Neural cell (in vitro differentiated cells): ENCODE results near the gene VPS26C. TPM values are rescaled to one million over a fixed set of nuclear protein-coding genes. Genes with fewer than 3 reads are reported as not detected.

Experiments used
- H2AFZ ChIP-seq: fragments of 200-600, 300-800 bp; sonication (generic), shearing (Covaris generic); 2 replicates; pipeline ENCODE4 v1.6.0; 2014; ENCODE audit warnings: low read depth, mild to moderate bottlenecking, antibody characterized with exemption, low read length, moderate library complexity
- H3F3A ChIP-seq: fragments of 200-600 bp; shearing (Covaris generic); 2 replicates; pipeline ENCODE4 v1.6.1; 2016; ENCODE audit warnings: mild to moderate bottlenecking, moderate library complexity, mixed read lengths, antibody characterized with exemption, low read length; ENCODE audit not compliant: insufficient read depth, poor library complexity, severe bottlenecking
- H3K27ac ChIP-seq: fragments of 200-600, 300-800 bp; sonication (generic), shearing (Covaris generic); 2 replicates; pipeline ENCODE4 v1.5.1; 2014; ENCODE audit warnings: mild to moderate bottlenecking, low read length, moderate library complexity
- H3K27me3 ChIP-seq: fragments of 300-800, 200-600 bp; sonication (generic), shearing (Covaris generic); 2 replicates; pipeline ENCODE4 v1.6.0; 2014; ENCODE audit warnings: mild to moderate bottlenecking, low read depth, low read length, moderate library complexity; ENCODE audit not compliant: insufficient read depth
- H3K36me3 ChIP-seq: fragments of 300-800, 200-600 bp; sonication (generic), shearing (Covaris generic); 2 replicates; pipeline ENCODE4 v1.5.1; 2014; ENCODE audit warnings: mild to moderate bottlenecking, antibody characterized with exemption, low read length, moderate library complexity; ENCODE audit not compliant: insufficient read depth
- H3K4me2 ChIP-seq: fragments of 300-800, 200-600 bp; sonication (generic), shearing (Covaris generic); 2 replicates; pipeline ENCODE4 v1.6.0; 2014; ENCODE audit warnings: mild to moderate bottlenecking, low read length
- H3K4me3 ChIP-seq: fragments of 300-800, 200-600 bp; sonication (generic), shearing (Covaris generic); 2 replicates; pipeline ENCODE4 v1.5.1; 2014; ENCODE audit warnings: mild to moderate bottlenecking, low read length, moderate library complexity
- H3K79me2 ChIP-seq: fragments of 200-600 bp; shearing (Covaris generic); replicated peaks from 2 replicates; pipeline ENCODE4 v1.6.0; 2014; ENCODE audit warnings: mild to moderate bottlenecking, low read length, moderate library complexity; ENCODE audit not compliant: insufficient read depth
- H3K9ac ChIP-seq: fragments of 300-800, 200-600 bp; sonication (generic), shearing (Covaris generic); 2 replicates; pipeline ENCODE4 v1.6.1; 2016; ENCODE audit warnings: mild to moderate bottlenecking, low read length, mixed read lengths
- H3K9me2 ChIP-seq: fragments of 200-600 bp; shearing (Covaris generic); 2 replicates; pipeline ENCODE4 v1.6.1; 2016; ENCODE audit warnings: mild to moderate bottlenecking, low read length, mixed read lengths; ENCODE audit not compliant: insufficient read depth
- H3K9me3 ChIP-seq: fragments of 200-600, 300-800 bp; sonication (generic), shearing (Covaris generic); 2 replicates; pipeline ENCODE4 v1.6.1; 2016; ENCODE audit warnings: mild to moderate bottlenecking, mixed run types, low read length, moderate library complexity, mixed read lengths
- H4K20me1 ChIP-seq: fragments of 200-600 bp; shearing (Covaris generic); 2 replicates; pipeline ENCODE4 v1.6.1; 2016; ENCODE audit warnings: mild to moderate bottlenecking, mixed run types; ENCODE audit not compliant: insufficient read depth
- EP300 ChIP-seq: fragments of 450-650 bp; conservative IDR thresholded peaks from 2 replicates; pipeline ENCODE4 v1.6.1; 2014; ENCODE audit warnings: antibody characterized with exemption, mild to moderate bottlenecking, moderate library complexity; ENCODE audit not compliant: poor library complexity, severe bottlenecking
- EZH2 ChIP-seq: fragments of 200-600, 300-800 bp; shearing (Covaris generic), sonication (generic); IDR thresholded peaks from 2 replicates; pipeline ENCODE4 v1.6.1; 2014; ENCODE audit warnings: antibody characterized with exemption, low read length, borderline replicate concordance, mild to moderate bottlenecking; ENCODE audit not compliant: insufficient read depth, poor library complexity, severe bottlenecking
- MXI1 ChIP-seq: fragments of 450-650 bp; conservative IDR thresholded peaks from 2 replicates; pipeline ENCODE4 v1.6.1; 2014; ENCODE audit warnings: antibody characterized with exemption, mild to moderate bottlenecking; ENCODE audit not compliant: poor library complexity, severe bottlenecking
- POLR2AphosphoS5 ChIP-seq: IDR thresholded peaks from 2 replicates; pipeline ENCODE4 v1.6.1; 2012
- RAD21 ChIP-seq: fragments of 450-650 bp; conservative IDR thresholded peaks from 2 replicates; pipeline ENCODE4 v1.6.1; 2014; ENCODE audit warnings: antibody characterized with exemption, mild to moderate bottlenecking, moderate library complexity
- SMC3 ChIP-seq: fragments of 450-650 bp; conservative IDR thresholded peaks from 2 replicates; pipeline ENCODE4 v1.6.1; 2014; ENCODE audit warnings: antibody characterized with exemption, mild to moderate bottlenecking, moderate library complexity; ENCODE audit not compliant: poor library complexity
- TAF1 ChIP-seq: IDR thresholded peaks from 2 replicates; pipeline ENCODE4 v1.6.1; 2012; ENCODE audit warnings: low read depth
- polyA plus RNA-seq: library from polyadenylated mRNA; depleted of rRNA; stranded (reverse); fragments of >200 nt; gene quantifications from 2 replicates; pipeline ENCODE4 v1.2.3, GENCODE V29; 2014
- TF ChIP-seq, protein P1 (sequence below): fragments of 450-650 bp; IDR thresholded peaks from 2 replicates; pipeline ENCODE4 v1.5.1; 2014; ENCODE audit warnings: antibody characterized with exemption, mild to moderate bottlenecking, moderate library complexity; ENCODE audit not compliant: poor library complexity, severe bottlenecking
- TF ChIP-seq, protein P2 (sequence below): IDR thresholded peaks from 2 replicates; pipeline ENCODE4 v1.6.1; 2012; ENCODE audit warnings: borderline replicate concordance

The VPS26C gene
- polyA plus RNA-seq, 1 donor from 2014 or later = 55.5 TPM

DNA sequence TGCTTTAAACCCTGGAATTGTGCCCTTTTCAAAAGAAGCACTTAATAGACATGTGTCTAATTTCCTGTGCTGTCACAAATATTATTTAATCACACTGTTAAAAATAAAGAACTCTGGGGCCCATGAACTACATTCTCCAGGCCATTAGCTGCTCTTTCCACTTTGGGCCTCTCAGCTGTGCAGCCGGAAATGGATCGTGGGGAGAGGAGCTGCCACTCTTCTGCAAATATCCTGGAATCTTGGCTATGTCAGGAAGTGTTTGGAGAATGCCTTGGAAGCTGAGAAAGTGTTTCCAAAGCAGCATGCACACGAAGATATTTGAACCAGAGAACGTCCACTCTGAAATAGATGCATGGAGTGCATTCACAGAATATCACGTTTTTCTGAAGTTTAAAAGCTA lies 27.5 kb upstream of the VPS26C start:
- TF ChIP-seq POLR2AphosphoS5 (no peak), RAD21 (no peak), EZH2 (no peak), MXI1 (no peak), TAF1 (no peak), EP300 (no peak), SMC3 (no peak)
- TF ChIP-seq, protein P1, sequence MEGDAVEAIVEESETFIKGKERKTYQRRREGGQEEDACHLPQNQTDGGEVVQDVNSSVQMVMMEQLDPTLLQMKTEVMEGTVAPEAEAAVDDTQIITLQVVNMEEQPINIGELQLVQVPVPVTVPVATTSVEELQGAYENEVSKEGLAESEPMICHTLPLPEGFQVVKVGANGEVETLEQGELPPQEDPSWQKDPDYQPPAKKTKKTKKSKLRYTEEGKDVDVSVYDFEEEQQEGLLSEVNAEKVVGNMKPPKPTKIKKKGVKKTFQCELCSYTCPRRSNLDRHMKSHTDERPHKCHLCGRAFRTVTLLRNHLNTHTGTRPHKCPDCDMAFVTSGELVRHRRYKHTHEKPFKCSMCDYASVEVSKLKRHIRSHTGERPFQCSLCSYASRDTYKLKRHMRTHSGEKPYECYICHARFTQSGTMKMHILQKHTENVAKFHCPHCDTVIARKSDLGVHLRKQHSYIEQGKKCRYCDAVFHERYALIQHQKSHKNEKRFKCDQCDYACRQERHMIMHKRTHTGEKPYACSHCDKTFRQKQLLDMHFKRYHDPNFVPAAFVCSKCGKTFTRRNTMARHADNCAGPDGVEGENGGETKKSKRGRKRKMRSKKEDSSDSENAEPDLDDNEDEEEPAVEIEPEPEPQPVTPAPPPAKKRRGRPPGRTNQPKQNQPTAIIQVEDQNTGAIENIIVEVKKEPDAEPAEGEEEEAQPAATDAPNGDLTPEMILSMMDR = no peak
- TF ChIP-seq, protein P2, sequence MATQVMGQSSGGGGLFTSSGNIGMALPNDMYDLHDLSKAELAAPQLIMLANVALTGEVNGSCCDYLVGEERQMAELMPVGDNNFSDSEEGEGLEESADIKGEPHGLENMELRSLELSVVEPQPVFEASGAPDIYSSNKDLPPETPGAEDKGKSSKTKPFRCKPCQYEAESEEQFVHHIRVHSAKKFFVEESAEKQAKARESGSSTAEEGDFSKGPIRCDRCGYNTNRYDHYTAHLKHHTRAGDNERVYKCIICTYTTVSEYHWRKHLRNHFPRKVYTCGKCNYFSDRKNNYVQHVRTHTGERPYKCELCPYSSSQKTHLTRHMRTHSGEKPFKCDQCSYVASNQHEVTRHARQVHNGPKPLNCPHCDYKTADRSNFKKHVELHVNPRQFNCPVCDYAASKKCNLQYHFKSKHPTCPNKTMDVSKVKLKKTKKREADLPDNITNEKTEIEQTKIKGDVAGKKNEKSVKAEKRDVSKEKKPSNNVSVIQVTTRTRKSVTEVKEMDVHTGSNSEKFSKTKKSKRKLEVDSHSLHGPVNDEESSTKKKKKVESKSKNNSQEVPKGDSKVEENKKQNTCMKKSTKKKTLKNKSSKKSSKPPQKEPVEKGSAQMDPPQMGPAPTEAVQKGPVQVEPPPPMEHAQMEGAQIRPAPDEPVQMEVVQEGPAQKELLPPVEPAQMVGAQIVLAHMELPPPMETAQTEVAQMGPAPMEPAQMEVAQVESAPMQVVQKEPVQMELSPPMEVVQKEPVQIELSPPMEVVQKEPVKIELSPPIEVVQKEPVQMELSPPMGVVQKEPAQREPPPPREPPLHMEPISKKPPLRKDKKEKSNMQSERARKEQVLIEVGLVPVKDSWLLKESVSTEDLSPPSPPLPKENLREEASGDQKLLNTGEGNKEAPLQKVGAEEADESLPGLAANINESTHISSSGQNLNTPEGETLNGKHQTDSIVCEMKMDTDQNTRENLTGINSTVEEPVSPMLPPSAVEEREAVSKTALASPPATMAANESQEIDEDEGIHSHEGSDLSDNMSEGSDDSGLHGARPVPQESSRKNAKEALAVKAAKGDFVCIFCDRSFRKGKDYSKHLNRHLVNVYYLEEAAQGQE = no peak
- H3K36me3 ChIP-seq = no peaks in the 10 kb centered on the region
- H3K9me2 ChIP-seq = no peaks in the 10 kb centered on the region
- H3K4me2 ChIP-seq = no peak overlapping the region
- no peaks in the 10 kb centered on the region for H3K9me3 ChIP-seq
- H3K27ac ChIP-seq = no peak overlapping the region
- no peaks in the 10 kb centered on the region for H3F3A ChIP-seq
- no peak overlapping the region for H2AFZ ChIP-seq
- H3K9ac ChIP-seq = no peak overlapping the region
- no peaks in the 10 kb centered on the region for H3K27me3 ChIP-seq
- H4K20me1 ChIP-seq = no peaks in the 10 kb centered on the region
- no peaks in the 10 kb centered on the region for H3K79me2 ChIP-seq
- H3K4me3 ChIP-seq = no peak overlapping the region

DNA sequence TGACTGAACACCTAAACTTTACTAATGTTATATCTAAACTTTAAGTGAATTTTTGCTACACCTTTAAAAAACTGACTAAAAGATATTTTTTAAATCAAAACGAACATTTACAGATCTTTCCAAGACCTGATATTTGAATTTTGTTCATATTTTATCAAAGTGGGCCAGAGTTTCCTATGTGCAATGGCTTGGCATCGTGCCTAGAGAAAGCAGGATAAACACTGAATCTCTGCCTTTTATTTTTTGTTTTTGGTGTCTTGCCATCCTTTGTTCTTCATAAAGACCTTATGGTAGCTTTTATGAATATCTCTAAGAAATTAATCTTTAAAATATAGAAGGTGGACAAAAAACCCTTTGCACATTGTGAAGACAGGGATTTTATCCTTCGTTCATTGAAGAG lies 25.8 kb upstream of the VPS26C start:
- no peaks in the 10 kb centered on the region for H3F3A ChIP-seq
- H3K79me2 ChIP-seq = no peaks in the 10 kb centered on the region
- H3K9me3 ChIP-seq = no peaks in the 10 kb centered on the region
- H3K4me3 ChIP-seq = no peak overlapping the region
- H4K20me1 ChIP-seq = no peaks in the 10 kb centered on the region
- TF ChIP-seq, protein P2 = no peak
- TF ChIP-seq SMC3 = no peak
- no peak for TF ChIP-seq EP300
- no peak overlapping the region for H3K9ac ChIP-seq
- H3K4me2 ChIP-seq = no peak overlapping the region
- no peaks in the 10 kb centered on the region for H3K9me2 ChIP-seq
- H3K27ac ChIP-seq = no peak overlapping the region
- H2AFZ ChIP-seq = no peak overlapping the region
- no peaks in the 10 kb centered on the region for H3K27me3 ChIP-seq
- no peaks in the 10 kb centered on the region for H3K36me3 ChIP-seq
